Spleen (tissue), 11 donors: ENCODE measurements around the gene GRB10. TPM values are rescaled to one million over a fixed set of nuclear protein-coding genes. Genes with fewer than 3 reads are reported as not detected.
A peak's percentile ranks its signal among the peaks of the same experiment; 100 is the strongest.

Experiments
- DNase-seq: peaks from one replicate; pipeline ENCODE4 v3.0.0-alpha.2; 2020
- H3K27ac ChIP-seq, 8 donors: fragments of 200-600 bp; sonication (generic) in 7 of 8; 1 replicate in 4 of 8; 2 replicates in 4 of 8; pipeline versions ENCODE4 v1.5.0 to v1.8.0; 2016 to 2021; ENCODE audit warnings: inconsistent platforms in 4 of 8, mild to moderate bottlenecking in 4 of 8, moderate library complexity in 1 of 8
- H3K27me3 ChIP-seq, 7 donors: fragments of 200-600 bp; sonication (generic) in 6 of 7; replicated peaks in 1 of 7; 1 replicate in 4 of 7; 2 replicates in 3 of 7; pipeline versions ENCODE4 v1.5.0 to v1.8.0; 2016 to 2021; ENCODE audit warnings: inconsistent platforms in 3 of 7, mild to moderate bottlenecking in 1 of 7
- H3K36me3 ChIP-seq, 6 donors: fragments of 200-600 bp; sonication (generic) in 5 of 6; 1 replicate in 4 of 6; 2 replicates in 2 of 6; pipeline versions ENCODE4 v1.5.0 to v1.8.0; 2016 to 2021; ENCODE audit warnings: inconsistent platforms in 2 of 6
- H3K4me1 ChIP-seq, 6 donors: fragments of 200-600 bp; sonication (generic) in 5 of 6; 1 replicate in 3 of 6; 2 replicates in 3 of 6; pipeline versions ENCODE4 v1.5.0 to v1.8.0; 2016 to 2021; ENCODE audit warnings: inconsistent platforms in 3 of 6
- H3K4me3 ChIP-seq, 8 donors: fragments of 200-600 bp; sonication (generic) in 7 of 8; 1 replicate in 4 of 8; 2 replicates in 4 of 8; pipeline versions ENCODE4 v1.5.0 to v1.8.0; 2016 to 2021; ENCODE audit warnings: inconsistent platforms in 4 of 8, mild to moderate bottlenecking in 4 of 8, moderate library complexity in 2 of 8
- H3K9me3 ChIP-seq, 8 donors: fragments of 200-600 bp; sonication (generic) in 7 of 8; 1 replicate in 4 of 8; 2 replicates in 4 of 8; pipeline versions ENCODE4 v1.5.0 to v1.8.0; 2016 to 2021; ENCODE audit warnings: inconsistent platforms in 4 of 8
- POLR2A ChIP-seq, 3 donors: fragments of 450-650 bp; IDR thresholded peaks; one replicate each; pipeline ENCODE4 v1.5.1; 2017; ENCODE audit warnings: antibody characterized with exemption in 3 of 3, mild to moderate bottlenecking in 1 of 3
- POLR2AphosphoS5 ChIP-seq, 3 donors: sonication (generic); formaldehyde crosslinking; IDR thresholded peaks; one replicate each; pipeline ENCODE4 v1.5.1; 2017; ENCODE audit warnings: antibody characterized with exemption in 3 of 3
- WGBS, 5 donors: extraction: QIAGEN DNeasy Blood & Tissue Kit in 3 of 5; methylation state at CpG; one replicate each; pipeline versions ENCODE4 v1.1.5 to v1.1.7; 2013 to 2018; 5-methylcytosine and 5-hydroxymethylcytosine counted together
- intact Hi-C: fragments of 100-400 bp; cut with DNase I; formaldehyde crosslinking; loops from one replicate; pipeline ENCODE4 v1.15.0; 2023; ENCODE audit warnings: low total_unique reads
- polyA plus RNA-seq, 3 donors: library from polyadenylated mRNA; stranded (reverse); fragments of 200-250 nt; gene quantifications; one replicate each; pipeline ENCODE4 v1.2.1, GENCODE V29; 2013
- total RNA-seq, 7 donors: library from RNA; depleted of rRNA in 3 of 7; stranded (reverse); fragments of >200 nt in 3 of 7; fragmentation: NEBNext Ultra II Directional in 4 of 7; extraction: Animal tissue kit (Norgen Biotek cat#: 25700) in 4 of 7; gene quantifications; one replicate each; pipeline versions ENCODE4 v1.1.0 to v1.2.1, GENCODE V29; 2016 to 2021
- TF ChIP-seq, protein P1 (sequence below), 11 experiments: fragments of 200-600 bp in 7 of 11; fragments of 450-650 bp in 4 of 11; sonication (generic) in 4 of 11; IDR thresholded peaks in 8 of 11; conservative IDR thresholded peaks in 3 of 11; 1 replicate in 7 of 11; 2 replicates in 4 of 11; pipeline versions ENCODE4 v1.4.0 to v1.8.0; 2016 to 2021; ENCODE audit warnings: antibody characterized with exemption in 11 of 11, inconsistent platforms in 4 of 11, mild to moderate bottlenecking in 1 of 11
- donor health status: healthy with polysubstance abuse.
- donor health status: DM: no; HTN: no; CAD: no; lungs with moderate emphysema.
- donor health status: DM: no; HTN: no; CAD: no.
- donor health status: Bipolar disorder and iron deficiency.
- donor health status: healthy.
- donor health status: DM: no; HTN: no; CAD: no.
- donor health status: DM: yes; HTN: yes; CAD: no.

Gene GRB10
- total and polyA plus RNA-seq, 10 donors, result 11.3 to 159 (median 115) TPM

DNA sequence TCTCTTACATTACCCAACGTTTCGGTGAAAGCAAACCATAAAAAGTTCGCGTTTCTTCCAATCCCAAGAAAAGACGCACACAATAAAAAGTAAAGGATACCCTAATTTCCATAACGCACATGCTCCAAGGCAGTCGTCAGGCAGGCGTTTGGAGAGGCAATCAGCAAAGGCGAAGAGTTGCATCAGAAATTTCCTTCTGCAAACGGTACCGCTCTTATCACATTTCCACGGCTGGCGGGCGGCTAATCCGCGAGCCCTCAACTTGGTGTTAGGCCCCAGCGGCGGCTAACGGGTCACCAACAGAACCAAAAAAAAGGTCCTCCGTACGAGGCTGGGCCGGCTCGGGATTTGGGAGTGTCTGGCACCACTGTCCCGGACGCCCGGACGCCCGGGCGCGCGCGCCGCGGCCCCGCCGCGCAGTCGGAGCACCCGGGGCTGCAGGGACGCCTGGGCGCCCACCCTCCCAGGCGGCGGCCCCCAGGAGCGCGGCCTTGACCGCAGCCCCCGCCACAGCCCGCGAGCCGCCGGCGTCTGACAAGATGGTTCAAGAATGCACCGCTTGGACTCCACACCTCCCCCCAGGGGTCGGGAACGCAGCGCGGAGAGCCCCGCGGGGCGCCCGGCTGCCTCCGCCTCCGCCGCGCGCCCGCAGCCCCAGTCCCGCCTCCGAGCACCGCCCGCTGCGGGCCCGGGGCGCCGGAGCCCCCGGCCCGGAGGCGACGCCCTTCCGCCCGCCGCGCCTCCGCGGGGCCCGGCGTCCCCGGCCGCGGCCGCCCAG is 9.8 kb upstream of the GRB10 start:
- 1 to 6% (median 2%) methylated on average over 44 to 91 of the region's 91 CpGs for WGBS, 5 donors
- intact Hi-C loops, result no loop called here
- peak; percentile 81 for DNase-seq
- peaks cover 0 to 43% (median 22%) of the 10 kb centered on the region in 6 donors for H3K4me1 ChIP-seq
- peaks cover 0 to 18% (median 4%) of the 10 kb centered on the region in 8 donors for H3K9me3 ChIP-seq
- no peaks in the 10 kb centered on the region for H3K36me3 ChIP-seq
- H3K27ac ChIP-seq, result peak overlapping the region in 7 of 8 donors; percentile 36 to 88 (median 76)
- peaks cover 0 to 52% (median 0%) of the 10 kb centered on the region in 7 donors for H3K27me3 ChIP-seq
- TF ChIP-seq, protein P1, sequence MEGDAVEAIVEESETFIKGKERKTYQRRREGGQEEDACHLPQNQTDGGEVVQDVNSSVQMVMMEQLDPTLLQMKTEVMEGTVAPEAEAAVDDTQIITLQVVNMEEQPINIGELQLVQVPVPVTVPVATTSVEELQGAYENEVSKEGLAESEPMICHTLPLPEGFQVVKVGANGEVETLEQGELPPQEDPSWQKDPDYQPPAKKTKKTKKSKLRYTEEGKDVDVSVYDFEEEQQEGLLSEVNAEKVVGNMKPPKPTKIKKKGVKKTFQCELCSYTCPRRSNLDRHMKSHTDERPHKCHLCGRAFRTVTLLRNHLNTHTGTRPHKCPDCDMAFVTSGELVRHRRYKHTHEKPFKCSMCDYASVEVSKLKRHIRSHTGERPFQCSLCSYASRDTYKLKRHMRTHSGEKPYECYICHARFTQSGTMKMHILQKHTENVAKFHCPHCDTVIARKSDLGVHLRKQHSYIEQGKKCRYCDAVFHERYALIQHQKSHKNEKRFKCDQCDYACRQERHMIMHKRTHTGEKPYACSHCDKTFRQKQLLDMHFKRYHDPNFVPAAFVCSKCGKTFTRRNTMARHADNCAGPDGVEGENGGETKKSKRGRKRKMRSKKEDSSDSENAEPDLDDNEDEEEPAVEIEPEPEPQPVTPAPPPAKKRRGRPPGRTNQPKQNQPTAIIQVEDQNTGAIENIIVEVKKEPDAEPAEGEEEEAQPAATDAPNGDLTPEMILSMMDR (IDR thresholded peaks at IDR 0.05 in 8 of 11, conservative IDR thresholded peaks at IDR 0.05 in 3 of 11), result no peak
- no peak for TF ChIP-seq POLR2A (IDR thresholded peaks at IDR 0.05)
- no peak for TF ChIP-seq POLR2AphosphoS5 (IDR thresholded peaks at IDR 0.05)
- H3K4me3 ChIP-seq, result peak overlapping the region; percentile 49 to 74 (median 56)

DNA sequence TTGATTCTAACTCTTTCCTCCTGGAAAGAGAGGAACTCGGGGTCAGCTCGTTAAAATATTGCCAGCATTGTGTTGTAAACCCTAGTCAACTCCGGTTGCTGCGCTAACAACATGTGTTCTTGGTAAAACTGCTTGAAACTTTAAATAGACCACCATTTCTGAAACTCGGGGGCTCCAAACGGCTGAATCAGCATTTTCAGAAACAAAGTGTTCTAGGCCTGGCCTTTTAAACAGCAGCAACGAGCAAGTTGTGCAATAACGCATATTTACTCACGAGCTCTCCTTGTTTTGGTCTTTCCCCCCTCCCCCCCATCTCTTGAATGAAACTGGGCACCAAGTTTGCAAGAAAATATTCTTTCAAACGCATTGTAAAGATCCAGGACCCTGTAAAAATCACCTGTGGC is 9.2 kb upstream of the GRB10 start:
- Histone ChIP-seq H3K36me3 (no peaks in the 10 kb centered on the region), H3K9me3 (peaks cover 0 to 19% (median 4%) of the 10 kb centered on the region in 8 donors), H3K27me3 (peaks cover 0 to 52% (median 0%) of the 10 kb centered on the region in 7 donors), H3K27ac (peak overlapping the region in 6 of 8 donors; percentile 60 to 88 (median 80)), H3K4me3 (peak overlapping the region; percentile 49 to 74 (median 56)), H3K4me1 (peaks cover 0 to 47% (median 23%) of the 10 kb centered on the region in 6 donors)
- no peak for DNase-seq
- TF ChIP-seq POLR2AphosphoS5 (IDR thresholded peaks at IDR 0.05) (no peak), POLR2A (IDR thresholded peaks at IDR 0.05) (no peak)
- TF ChIP-seq, protein P1 (IDR thresholded peaks at IDR 0.05 in 8 of 11, conservative IDR thresholded peaks at IDR 0.05 in 3 of 11), result no peak
- intact Hi-C loops, result no loop called here
- WGBS, 5 donors, result 10 to 21% (median 11%) methylated on average over 10 of the region's 10 CpGs

DNA sequence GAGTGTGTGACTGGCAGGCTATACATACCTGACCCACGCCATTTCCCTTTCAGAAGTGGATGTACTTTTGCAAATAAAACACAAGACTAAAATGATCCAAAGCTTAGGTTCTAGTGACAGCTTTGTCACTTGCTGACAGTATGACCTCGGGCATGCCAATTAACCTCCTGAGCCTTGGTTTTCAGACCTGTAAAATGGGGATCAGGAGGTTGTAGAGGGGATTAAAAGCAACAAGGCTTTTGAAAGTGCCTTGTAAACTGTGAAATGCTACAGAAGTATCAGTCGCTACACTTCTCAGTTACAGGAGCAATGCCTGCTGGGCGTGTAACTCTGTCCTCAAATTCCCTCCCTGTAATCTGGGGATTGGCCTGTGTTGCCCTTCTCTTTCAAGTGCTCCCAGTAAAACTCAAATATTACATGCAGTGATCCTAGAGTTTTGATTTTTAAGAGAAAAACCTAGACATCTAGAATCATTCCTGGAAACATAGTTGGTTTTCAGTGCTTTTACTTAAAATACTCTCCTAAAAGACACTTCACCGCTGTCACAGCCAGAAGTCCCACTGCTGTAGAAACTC is 8.8 kb upstream of the GRB10 start:
- TF ChIP-seq POLR2A (IDR thresholded peaks at IDR 0.05), result no peak
- TF ChIP-seq, protein P1 (IDR thresholded peaks at IDR 0.05 in 8 of 11, conservative IDR thresholded peaks at IDR 0.05 in 3 of 11), result no peak
- no peak for TF ChIP-seq POLR2AphosphoS5 (IDR thresholded peaks at IDR 0.05)
- Histone ChIP-seq H3K27me3 (peaks cover 0 to 52% (median 0%) of the 10 kb centered on the region in 7 donors), H3K4me1 (peaks cover 0 to 52% (median 23%) of the 10 kb centered on the region in 6 donors), H3K36me3 (no peaks in the 10 kb centered on the region), H3K4me3 (peak overlapping the region; percentile 49 to 74 (median 56)), H3K9me3 (peaks cover 0 to 23% (median 4%) of the 10 kb centered on the region in 8 donors), H3K27ac (peak overlapping the region in 4 of 8 donors; percentile 60 to 88 (median 86))
- no peak for DNase-seq
- 51 to 68% (median 53%) methylated on average over 5 of the region's 5 CpGs for WGBS, 5 donors
- intact Hi-C loops, result no loop called here

DNA sequence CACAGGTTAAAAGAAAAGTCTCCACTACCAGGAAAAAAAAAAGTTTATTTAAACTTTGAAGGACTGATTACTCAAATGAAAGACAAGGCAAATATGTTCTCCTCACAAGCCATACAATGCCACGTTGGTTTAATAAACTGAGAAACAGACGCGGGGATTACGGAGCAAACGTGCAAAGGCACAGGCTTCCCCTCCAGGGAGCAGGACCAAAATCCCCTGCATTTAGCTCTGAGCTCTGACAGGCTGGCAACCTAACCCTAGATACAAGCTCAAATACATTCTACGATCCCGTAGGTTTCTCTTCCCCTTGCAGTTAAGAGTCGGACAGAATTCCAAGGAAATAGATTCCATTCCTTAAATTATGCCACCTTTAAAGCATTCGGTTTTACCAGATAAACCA is 7.7 kb upstream of the GRB10 start:
- H3K4me3 ChIP-seq, result peak overlapping the region in 5 of 8 donors; percentile 55 to 74 (median 61)
- WGBS, 5 donors, result 67 to 84% (median 77%) methylated on average over 9 of the region's 9 CpGs
- no peak for DNase-seq
- no peak for TF ChIP-seq POLR2AphosphoS5 (IDR thresholded peaks at IDR 0.05)
- no peak for TF ChIP-seq POLR2A (IDR thresholded peaks at IDR 0.05)
- TF ChIP-seq, protein P1 (IDR thresholded peaks at IDR 0.05 in 8 of 11, conservative IDR thresholded peaks at IDR 0.05 in 3 of 11), result no peak
- no peaks in the 10 kb centered on the region for H3K36me3 ChIP-seq
- intact Hi-C loops, result no loop called here
- peaks cover 0 to 23% (median 4%) of the 10 kb centered on the region in 8 donors for H3K9me3 ChIP-seq
- peaks cover 0 to 51% (median 0%) of the 10 kb centered on the region in 7 donors for H3K27me3 ChIP-seq
- no peak overlapping the region for H3K27ac ChIP-seq
- peaks cover 0 to 62% (median 23%) of the 10 kb centered on the region in 6 donors for H3K4me1 ChIP-seq
